Omental fat pad (tissue), 4 donors: Measurements from ENCODE around the gene CNNM1. TPM values are rescaled to one million over a fixed set of nuclear protein-coding genes. Genes with fewer than 3 reads are reported as not detected.

ENCODE experiments used
- ATAC-seq: fragments of 150-250 bp; one replicate; pipeline ENCODE4 v1.9.1; 2016; ENCODE audit warnings: mild to moderate bottlenecking, moderate library complexity; ENCODE audit not compliant: low FRiP score
- DNase-seq: peaks from one replicate; pipeline ENCODE4 v3.0.0-alpha.2; 2019; ENCODE audit warnings: low spot score
- CTCF ChIP-seq, 3 donors: fragments of 450-650 bp; IDR thresholded peaks; one replicate each; pipeline ENCODE4 v1.5.1; 2016 to 2017; ENCODE audit warnings: antibody characterized with exemption in 3 of 3, mild to moderate bottlenecking in 3 of 3, moderate library complexity in 2 of 3
- total RNA-seq, 4 donors: library from RNA; depleted of rRNA; stranded (reverse); fragments of >200 nt; gene quantifications; one replicate each; pipeline ENCODE4 v1.1.0, GENCODE V29; 2016

CNNM1 gene
- total RNA-seq, 4 donors from 2014 or later: 0.31 to 1.8 (median 0.53) TPM

- no peak for DNase-seq
- no peak for ATAC-seq
- no peak for TF ChIP-seq CTCF (IDR thresholded peaks at IDR 0.05)
Observed at GRCh38 chr10:99393683-99394082, 64.5 kb downstream of the CNNM1 start.

DNA sequence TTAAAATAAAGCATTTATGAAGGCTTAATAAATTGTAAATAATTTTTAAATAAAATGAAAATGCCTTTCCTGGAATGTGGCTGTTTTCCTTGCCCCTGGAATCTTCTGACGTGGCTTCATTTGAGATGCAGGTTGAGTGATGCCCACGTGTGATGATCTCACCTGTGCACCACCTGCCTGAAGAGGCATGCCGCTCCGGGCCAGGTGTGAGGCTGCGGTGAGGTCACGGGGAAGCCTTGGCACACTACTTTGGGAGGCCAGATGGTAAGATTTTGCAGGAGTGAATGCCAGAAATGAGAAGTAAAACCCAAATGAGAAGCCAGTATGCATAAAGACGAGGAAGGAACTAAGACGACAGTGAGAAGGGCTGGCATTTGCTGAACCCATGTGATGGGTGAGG, 65.1 kb downstream of the CNNM1 start:
- no peak for TF ChIP-seq CTCF (IDR thresholded peaks at IDR 0.05)
- no peak for DNase-seq

GRCh38 chr10:99394761-99395386, 65.7 kb downstream of the CNNM1 start:
- no peak for TF ChIP-seq CTCF (IDR thresholded peaks at IDR 0.05)
- no peak for DNase-seq
- ATAC-seq: no peak

More for the DNA sequence above, 65.1 kb downstream of the CNNM1 start:
- ATAC-seq: no peak

DNA sequence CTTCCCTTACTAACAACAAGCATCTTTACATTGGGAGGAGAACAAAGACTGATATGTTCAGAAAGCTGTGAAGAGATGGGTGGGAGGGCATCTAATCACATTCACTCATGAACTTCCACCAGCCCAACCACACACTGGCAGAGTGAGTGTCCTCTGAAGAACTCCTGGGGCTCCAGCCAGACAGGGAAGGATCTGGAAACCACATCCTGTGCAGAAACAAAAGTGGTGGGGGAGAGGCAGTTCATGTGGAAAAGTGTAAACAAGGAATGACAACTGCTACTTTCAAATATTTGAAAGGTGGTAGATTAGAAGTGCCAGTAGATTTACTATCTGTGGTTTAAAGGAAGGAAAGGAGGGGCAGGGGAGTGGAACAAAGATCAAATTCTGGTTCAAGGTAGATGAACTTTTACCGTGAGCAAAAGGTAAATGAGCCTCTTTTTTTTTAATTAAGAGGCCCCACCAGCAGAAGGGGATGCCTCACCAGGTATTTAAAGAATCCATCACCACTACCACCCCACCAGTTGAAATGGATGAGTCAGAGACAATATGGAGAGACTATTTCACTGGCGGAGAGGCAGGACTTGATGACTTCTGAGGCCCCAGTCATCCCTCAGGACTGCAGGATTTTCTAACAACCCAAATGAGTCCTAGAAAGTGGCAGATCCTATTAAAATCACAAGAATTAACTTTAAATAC, 66.7 kb downstream of the CNNM1 start:
- TF ChIP-seq CTCF (IDR thresholded peaks at IDR 0.05): no peak
- no peak for ATAC-seq

DNA sequence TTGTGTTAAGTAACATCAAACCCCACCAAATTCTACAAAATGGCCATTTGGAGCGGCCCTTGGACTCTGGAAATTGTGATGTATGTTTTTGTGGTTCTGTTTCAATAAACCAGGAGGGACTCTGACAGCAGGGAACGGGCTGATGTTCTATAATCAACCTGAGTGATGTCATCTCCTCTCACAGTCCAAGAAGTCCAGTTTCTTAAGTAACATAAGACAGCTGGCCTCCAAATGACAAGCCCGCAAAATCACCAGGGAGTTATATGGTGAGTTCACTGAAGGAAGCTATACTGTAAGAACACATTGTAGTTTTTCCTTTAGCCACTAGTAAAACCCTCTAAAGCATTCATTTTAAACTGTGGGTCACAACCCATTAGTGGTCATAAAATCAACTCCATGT, 67.3 kb downstream of the CNNM1 start:
- TF ChIP-seq CTCF (IDR thresholded peaks at IDR 0.05): no peak
- DNase-seq: no peak

More for the DNA sequence above, 66.7 kb downstream of the CNNM1 start:
- DNase-seq: no peak

DNA sequence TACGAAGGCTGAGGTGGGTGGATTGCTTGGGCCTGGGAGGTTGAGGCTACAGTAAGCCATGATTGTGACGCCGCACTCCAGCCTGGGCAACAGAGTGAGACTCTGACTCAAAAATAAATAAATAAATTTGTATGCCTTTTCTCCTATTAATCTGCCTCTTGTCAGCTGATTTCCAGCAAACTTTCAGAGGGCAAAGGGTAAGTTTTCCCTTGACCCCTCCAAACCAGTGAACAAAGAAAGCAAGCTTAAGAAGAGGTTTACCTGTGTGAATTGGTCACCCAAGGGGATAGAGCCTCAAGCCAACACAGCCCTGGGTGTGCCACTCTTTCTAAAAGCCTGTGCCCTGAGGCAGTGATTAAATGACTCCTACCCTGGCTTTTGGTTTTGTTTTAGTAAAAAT, 70.5 kb downstream of the CNNM1 start:
- DNase-seq (no peak), ATAC-seq (no peak)
- TF ChIP-seq CTCF (IDR thresholded peaks at IDR 0.05): no peak

More for the DNA sequence above, 67.3 kb downstream of the CNNM1 start:
- ATAC-seq: no peak

DNA sequence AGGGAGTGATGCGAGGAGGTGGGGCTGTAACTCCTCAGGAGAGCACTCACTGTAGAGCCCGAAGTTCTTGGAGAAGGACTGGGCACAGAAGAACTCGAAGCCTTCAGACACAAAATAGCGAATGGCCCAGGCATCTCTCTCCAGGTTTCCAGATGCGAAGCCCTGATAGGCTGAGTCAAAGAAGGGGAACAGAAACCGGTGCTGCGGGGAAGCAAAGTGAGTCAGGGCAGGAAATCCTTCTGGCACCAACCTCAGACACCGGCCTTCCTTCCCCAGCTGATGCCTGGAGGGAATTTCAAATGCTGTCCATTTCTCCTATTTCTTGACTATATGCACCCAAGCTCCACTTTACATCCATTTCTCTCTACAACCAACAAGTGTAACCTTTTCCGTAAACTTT, 74.5 kb downstream of the CNNM1 start:
- no peak for TF ChIP-seq CTCF (IDR thresholded peaks at IDR 0.05)

More for the DNA sequence above, 74.5 kb downstream of the CNNM1 start:
- ATAC-seq (no peak), DNase-seq (no peak)
